ENCODE data around the gene CACNA1H.
A peak's percentile ranks its signal among the peaks of the same experiment; 100 is the strongest.

Gene CACNA1H

DNA sequence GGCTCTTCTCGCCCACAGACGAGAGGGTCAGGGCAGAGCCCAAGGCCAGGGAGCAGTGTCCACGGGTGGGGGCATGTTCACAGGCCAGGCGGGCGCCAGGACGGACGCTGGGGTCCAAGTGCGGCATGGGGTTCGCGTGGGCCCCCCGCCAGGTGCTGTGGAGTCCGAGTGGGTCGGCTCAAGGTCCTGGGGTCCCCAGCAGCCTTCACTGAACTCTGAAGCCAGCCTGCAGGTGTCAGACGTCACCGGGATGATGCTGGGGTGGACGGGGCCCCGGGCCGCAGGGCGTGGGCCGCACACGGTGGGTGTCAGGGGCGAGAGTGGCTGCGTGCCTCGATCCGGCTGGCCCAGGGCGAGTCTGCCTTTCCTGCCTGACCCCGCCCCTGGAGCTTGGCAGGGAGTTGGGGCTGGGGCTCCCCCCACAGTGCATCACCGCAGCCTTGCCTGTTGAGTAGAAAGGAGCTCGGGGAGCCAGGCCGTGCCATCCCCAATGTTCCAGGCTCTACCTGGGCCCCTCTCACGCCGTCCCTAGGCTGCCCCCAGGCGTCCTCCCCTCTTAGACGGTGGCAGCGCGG is 19.0 kb downstream of the CACNA1H start:
- H3K27me3 ChIP-seq (ENCODE audit: low read depth, low read length), result no peaks in the 10 kb centered on the region
- no peaks in the 10 kb centered on the region for H3K9me3 ChIP-seq (ENCODE audit: control insufficient read depth in 1 of 2, low read length in 2 of 2)
- H3K27ac ChIP-seq (ENCODE audit: low read length), result no peak overlapping the region
- H3K36me3 ChIP-seq (ENCODE audit: control insufficient read depth in 1 of 2, insufficient read depth in 2 of 2, low read length in 2 of 2), result no peaks in the 10 kb centered on the region
- H3K4me3 ChIP-seq (ENCODE audit: low read depth in 1 of 2, low read length in 2 of 2), result peak overlapping the region in 1 of 2 donors; percentile 40
- peaks cover 0 to 65% of the 10 kb centered on the region in 2 donors for H3K4me1 ChIP-seq (ENCODE audit: control insufficient read depth in 1 of 2, insufficient read depth in 2 of 2, low read length in 2 of 2)

GRCh38 chr16:1172651-1173050 is 19.7 kb downstream of the CACNA1H start:
- no peak overlapping the region for H3K27ac ChIP-seq (ENCODE audit: low read length)
- no peaks in the 10 kb centered on the region for H3K27me3 ChIP-seq (ENCODE audit: low read depth, low read length)

DNA sequence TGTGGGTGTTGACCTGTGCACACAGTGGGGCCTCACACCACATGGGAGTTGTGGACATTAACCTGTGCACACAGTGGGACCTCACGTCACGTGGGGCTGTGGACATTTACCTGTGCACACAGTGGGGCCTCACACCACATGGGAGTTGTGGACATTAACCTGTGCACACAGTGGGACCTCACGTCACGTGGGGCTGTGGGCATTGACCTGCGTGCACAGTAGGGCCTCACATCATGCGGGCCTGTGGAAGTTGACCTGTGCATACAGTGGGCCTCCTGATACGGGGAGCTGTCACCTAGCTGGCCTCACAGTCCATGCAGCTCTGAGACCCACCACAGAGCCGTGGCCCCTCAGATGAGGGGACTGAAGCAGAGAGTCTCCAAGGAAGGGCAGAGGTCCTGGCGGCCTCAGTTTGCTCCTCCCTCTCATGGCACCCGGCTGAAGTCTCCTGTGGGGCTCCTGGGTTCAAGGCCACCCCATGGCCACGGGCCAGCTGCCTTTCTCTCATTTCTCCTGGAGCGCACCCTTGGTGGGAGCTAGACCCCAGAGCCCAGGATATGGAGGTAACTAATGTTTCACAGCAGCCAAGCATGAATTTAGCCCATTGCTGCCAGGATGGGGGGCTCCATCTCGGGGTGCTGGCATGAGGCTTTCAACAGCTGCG is 21.0 kb downstream of the CACNA1H start:
- H3K9me3 ChIP-seq (ENCODE audit: control insufficient read depth in 1 of 2, low read length in 2 of 2), result no peaks in the 10 kb centered on the region
- H3K27me3 ChIP-seq (ENCODE audit: low read depth, low read length), result no peaks in the 10 kb centered on the region
- no peaks in the 10 kb centered on the region for H3K36me3 ChIP-seq (ENCODE audit: control insufficient read depth in 1 of 2, insufficient read depth in 2 of 2, low read length in 2 of 2)
- H3K27ac ChIP-seq (ENCODE audit: low read length), result no peak overlapping the region
- no peak overlapping the region for H3K4me3 ChIP-seq (ENCODE audit: low read depth in 1 of 2, low read length in 2 of 2)
- peaks cover 0 to 47% of the 10 kb centered on the region in 2 donors for H3K4me1 ChIP-seq (ENCODE audit: control insufficient read depth in 1 of 2, insufficient read depth in 2 of 2, low read length in 2 of 2)

More at GRCh38 chr16:1172651-1173050, 19.7 kb downstream of the CACNA1H start:
- H3K36me3 ChIP-seq (ENCODE audit: control insufficient read depth in 1 of 2, insufficient read depth in 2 of 2, low read length in 2 of 2), result no peaks in the 10 kb centered on the region
- H3K9me3 ChIP-seq (ENCODE audit: control insufficient read depth in 1 of 2, low read length in 2 of 2), result no peaks in the 10 kb centered on the region
- H3K4me1 ChIP-seq (ENCODE audit: control insufficient read depth in 1 of 2, insufficient read depth in 2 of 2, low read length in 2 of 2), result peaks cover 0 to 59% of the 10 kb centered on the region in 2 donors
- peak overlapping the region in 1 of 2 donors; percentile 40 for H3K4me3 ChIP-seq (ENCODE audit: low read depth in 1 of 2, low read length in 2 of 2)

DNA sequence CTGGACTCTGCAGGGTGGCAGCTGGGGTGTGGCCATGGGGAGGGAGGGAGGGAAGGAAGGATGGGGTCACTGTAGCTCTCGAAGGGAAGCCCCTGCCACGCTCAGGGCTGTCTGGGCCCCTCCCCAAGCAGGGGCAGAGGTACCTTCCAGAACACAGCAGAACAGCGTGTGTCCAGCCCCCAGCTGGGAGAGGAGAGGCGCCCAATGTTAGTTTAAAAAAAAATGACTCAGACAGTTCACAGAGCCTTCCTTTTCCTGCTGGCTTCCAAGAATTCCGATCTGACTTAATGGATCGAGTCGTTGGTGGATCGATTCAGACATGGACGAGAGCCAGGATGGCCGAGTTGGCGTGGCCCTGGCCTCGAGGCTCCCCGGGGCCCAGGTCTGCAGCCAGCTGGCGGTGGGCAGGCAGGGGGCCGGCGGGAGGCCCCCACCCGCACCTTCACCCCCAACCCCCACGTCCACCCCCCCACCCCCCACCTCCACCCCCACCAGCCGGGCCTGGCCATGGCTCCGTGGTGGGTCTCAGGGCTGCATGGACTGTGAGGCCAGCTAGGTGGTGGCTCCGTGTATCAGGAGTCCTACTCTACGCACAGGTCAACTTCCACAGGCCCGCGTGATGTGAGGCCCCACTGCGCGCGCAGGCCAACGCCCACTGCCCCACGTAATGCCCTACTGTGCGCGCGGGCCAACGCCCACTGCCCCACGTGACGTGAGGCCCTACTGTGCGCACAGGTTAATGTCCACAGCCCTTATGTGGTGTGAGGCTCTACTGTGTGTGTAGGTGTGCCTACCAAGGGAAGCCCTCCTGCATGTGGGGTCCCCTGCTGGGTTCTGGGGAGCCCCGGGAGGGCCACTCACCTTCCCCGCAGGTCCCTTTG is 21.8 kb downstream of the CACNA1H start:
- Histone ChIP-seq H3K9me3 (ENCODE audit: control insufficient read depth in 1 of 2, low read length in 2 of 2) (no peaks in the 10 kb centered on the region), H3K4me1 (ENCODE audit: control insufficient read depth in 1 of 2, insufficient read depth in 2 of 2, low read length in 2 of 2) (peaks cover 0 to 41% of the 10 kb centered on the region in 2 donors), H3K4me3 (ENCODE audit: low read depth in 1 of 2, low read length in 2 of 2) (no peak overlapping the region), H3K27ac (ENCODE audit: low read length) (no peak overlapping the region), H3K27me3 (ENCODE audit: low read depth, low read length) (no peaks in the 10 kb centered on the region), H3K36me3 (ENCODE audit: control insufficient read depth in 1 of 2, insufficient read depth in 2 of 2, low read length in 2 of 2) (no peaks in the 10 kb centered on the region)

GRCh38 chr16:1175566-1176279 is 22.8 kb downstream of the CACNA1H start:
- Histone ChIP-seq H3K27ac (ENCODE audit: low read length) (no peak overlapping the region), H3K4me1 (ENCODE audit: control insufficient read depth in 1 of 2, insufficient read depth in 2 of 2, low read length in 2 of 2) (peaks cover 0 to 40% of the 10 kb centered on the region in 2 donors), H3K27me3 (ENCODE audit: low read depth, low read length) (no peaks in the 10 kb centered on the region), H3K9me3 (ENCODE audit: control insufficient read depth in 1 of 2, low read length in 2 of 2) (no peaks in the 10 kb centered on the region), H3K36me3 (ENCODE audit: control insufficient read depth in 1 of 2, insufficient read depth in 2 of 2, low read length in 2 of 2) (no peaks in the 10 kb centered on the region), H3K4me3 (ENCODE audit: low read depth in 1 of 2, low read length in 2 of 2) (no peak overlapping the region)

DNA sequence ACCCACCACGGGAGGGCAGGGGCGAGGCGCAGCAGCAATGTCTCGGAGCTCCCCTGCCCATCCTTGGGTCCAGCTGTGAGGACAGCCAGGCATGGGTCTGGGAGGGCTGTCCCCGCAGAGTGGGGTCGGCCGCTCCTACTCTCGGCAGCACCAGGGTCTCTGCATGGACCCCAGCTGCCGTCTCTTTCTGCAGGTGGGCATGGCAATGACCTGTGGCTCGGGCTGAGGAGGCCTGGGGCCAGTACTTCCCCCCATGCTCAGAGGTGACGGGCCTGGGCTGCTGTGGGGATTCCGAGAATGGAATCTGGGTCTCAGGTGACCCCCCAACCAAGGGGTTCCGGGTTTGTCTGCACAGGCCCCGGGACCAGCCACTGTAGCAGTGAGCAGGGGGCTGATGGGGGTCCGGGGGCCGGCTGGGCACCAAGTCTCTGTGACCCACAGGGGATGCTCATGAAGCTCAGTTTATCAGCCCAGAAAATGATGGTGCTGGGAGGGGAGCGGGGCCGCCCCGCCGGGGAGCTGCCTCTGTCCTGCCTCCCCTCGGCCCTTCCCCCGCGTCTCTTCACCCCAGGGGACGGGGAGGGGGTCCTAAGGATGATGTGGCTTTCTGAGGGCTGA is 23.5 kb downstream of the CACNA1H start:
- H3K36me3 ChIP-seq (ENCODE audit: control insufficient read depth in 1 of 2, insufficient read depth in 2 of 2, low read length in 2 of 2), result no peaks in the 10 kb centered on the region
- H3K4me1 ChIP-seq (ENCODE audit: control insufficient read depth in 1 of 2, insufficient read depth in 2 of 2, low read length in 2 of 2), result peaks cover 0 to 43% of the 10 kb centered on the region in 2 donors
- no peaks in the 10 kb centered on the region for H3K27me3 ChIP-seq (ENCODE audit: low read depth, low read length)
- H3K4me3 ChIP-seq (ENCODE audit: low read depth in 1 of 2, low read length in 2 of 2), result no peak overlapping the region
- H3K27ac ChIP-seq (ENCODE audit: low read length), result no peak overlapping the region
- H3K9me3 ChIP-seq (ENCODE audit: control insufficient read depth in 1 of 2, low read length in 2 of 2), result no peaks in the 10 kb centered on the region

DNA sequence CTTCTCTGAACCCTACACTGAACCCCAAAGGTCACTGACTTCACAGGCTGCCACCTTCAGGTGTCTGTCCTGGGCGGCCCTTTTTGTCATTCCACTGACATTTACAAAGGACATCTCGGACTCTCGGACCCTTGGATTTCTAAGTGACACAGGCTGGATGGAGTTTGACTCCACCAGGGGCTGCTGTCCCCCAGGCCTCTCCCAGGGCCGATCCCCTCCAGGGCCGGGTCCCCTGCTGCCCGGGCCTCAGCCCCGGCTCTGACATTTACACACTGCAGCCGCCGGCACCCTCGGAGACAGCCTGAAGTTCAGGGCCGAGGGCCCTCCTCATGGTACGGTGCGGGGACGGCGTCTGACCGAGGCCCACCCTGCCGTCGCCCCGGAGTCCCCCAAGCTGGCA is 24.1 kb downstream of the CACNA1H start:
- H3K4me1 ChIP-seq (ENCODE audit: control insufficient read depth in 1 of 2, insufficient read depth in 2 of 2, low read length in 2 of 2), result peaks cover 0 to 50% of the 10 kb centered on the region in 2 donors
- no peaks in the 10 kb centered on the region for H3K27me3 ChIP-seq (ENCODE audit: low read depth, low read length)
- no peak overlapping the region for H3K27ac ChIP-seq (ENCODE audit: low read length)
- no peaks in the 10 kb centered on the region for H3K36me3 ChIP-seq (ENCODE audit: control insufficient read depth in 1 of 2, insufficient read depth in 2 of 2, low read length in 2 of 2)
- H3K4me3 ChIP-seq (ENCODE audit: low read depth in 1 of 2, low read length in 2 of 2), result no peak overlapping the region
- H3K9me3 ChIP-seq (ENCODE audit: control insufficient read depth in 1 of 2, low read length in 2 of 2), result no peaks in the 10 kb centered on the region

GRCh38 chr16:1177750-1178149 is 24.8 kb downstream of the CACNA1H start:
- Histone ChIP-seq H3K27me3 (ENCODE audit: low read depth, low read length) (no peaks in the 10 kb centered on the region), H3K36me3 (ENCODE audit: control insufficient read depth in 1 of 2, insufficient read depth in 2 of 2, low read length in 2 of 2) (no peaks in the 10 kb centered on the region), H3K4me1 (ENCODE audit: control insufficient read depth in 1 of 2, insufficient read depth in 2 of 2, low read length in 2 of 2) (peaks cover 0 to 53% of the 10 kb centered on the region in 2 donors), H3K27ac (ENCODE audit: low read length) (no peak overlapping the region), H3K9me3 (ENCODE audit: control insufficient read depth in 1 of 2, low read length in 2 of 2) (no peaks in the 10 kb centered on the region), H3K4me3 (ENCODE audit: low read depth in 1 of 2, low read length in 2 of 2) (no peak overlapping the region)

- Histone ChIP-seq H3K4me1 (ENCODE audit: control insufficient read depth in 1 of 2, insufficient read depth in 2 of 2, low read length in 2 of 2) (peaks cover 0 to 52% of the 10 kb centered on the region in 2 donors), H3K4me3 (ENCODE audit: low read depth in 1 of 2, low read length in 2 of 2) (no peak overlapping the region), H3K9me3 (ENCODE audit: control insufficient read depth in 1 of 2, low read length in 2 of 2) (no peaks in the 10 kb centered on the region), H3K27me3 (ENCODE audit: low read depth, low read length) (no peaks in the 10 kb centered on the region), H3K27ac (ENCODE audit: low read length) (no peak overlapping the region), H3K36me3 (ENCODE audit: control insufficient read depth in 1 of 2, insufficient read depth in 2 of 2, low read length in 2 of 2) (no peaks in the 10 kb centered on the region)
Observed at GRCh38 chr16:1178295-1178910, 25.5 kb downstream of the CACNA1H start.

DNA sequence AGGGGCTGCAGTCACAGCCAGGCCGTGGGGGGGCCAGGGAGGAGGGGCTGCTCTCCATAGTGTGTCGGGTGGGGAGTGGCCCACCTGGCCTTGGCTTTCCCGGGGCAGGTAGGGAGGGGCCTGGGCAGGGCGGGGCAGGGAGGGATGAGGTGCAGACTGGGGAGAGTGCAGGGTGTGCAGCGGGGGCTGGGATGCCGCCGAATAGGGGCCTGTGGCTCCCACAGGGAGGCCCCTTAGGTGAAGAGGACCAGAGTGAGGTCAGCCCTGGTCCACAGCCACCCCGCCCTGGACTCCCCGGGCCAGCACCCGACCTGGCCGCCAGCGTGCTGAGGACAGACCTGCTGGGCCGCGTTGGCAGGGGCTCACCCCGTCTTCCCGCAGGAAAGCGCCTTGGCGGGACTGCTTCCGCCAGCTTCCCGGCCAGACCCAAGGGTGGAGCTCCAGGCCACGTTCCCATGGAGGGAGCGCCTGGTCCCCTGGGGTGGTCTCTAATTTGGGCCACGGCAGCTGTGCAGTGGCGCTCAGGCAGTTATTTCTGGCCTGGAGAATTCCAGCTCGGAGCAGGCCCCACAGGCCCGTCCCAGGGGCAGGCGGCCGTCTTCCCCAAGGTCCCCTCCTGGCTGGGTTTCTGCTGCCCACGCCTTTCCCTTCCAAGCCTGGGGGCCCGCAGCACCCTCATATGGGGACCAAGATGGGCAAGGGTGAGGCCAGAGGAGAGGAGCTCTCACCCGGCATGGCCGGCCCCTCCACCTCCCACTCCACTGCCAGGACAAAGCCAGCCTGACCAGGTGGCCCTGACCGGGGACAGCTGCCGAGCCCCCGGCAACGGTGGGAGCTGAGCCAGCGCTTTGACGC is 27.9 kb downstream of the CACNA1H start:
- no peak overlapping the region for H3K4me3 ChIP-seq (ENCODE audit: low read depth in 1 of 2, low read length in 2 of 2)
- no peaks in the 10 kb centered on the region for H3K9me3 ChIP-seq (ENCODE audit: control insufficient read depth in 1 of 2, low read length in 2 of 2)
- H3K4me1 ChIP-seq (ENCODE audit: control insufficient read depth in 1 of 2, insufficient read depth in 2 of 2, low read length in 2 of 2), result peaks cover 0 to 51% of the 10 kb centered on the region in 2 donors
- no peaks in the 10 kb centered on the region for H3K36me3 ChIP-seq (ENCODE audit: control insufficient read depth in 1 of 2, insufficient read depth in 2 of 2, low read length in 2 of 2)
- no peaks in the 10 kb centered on the region for H3K27me3 ChIP-seq (ENCODE audit: low read depth, low read length)
- H3K27ac ChIP-seq (ENCODE audit: low read length), result no peak overlapping the region

Measured in muscle layer of duodenum (tissue), 2 donors.